HG03045 (cell line): ENCODE data around the gene ORC6.
A peak's percentile ranks its signal among the peaks of the same experiment; 100 is the strongest.

Experiments used
- ATAC-seq: cut with Tn5 transposase; IDR thresholded peaks from one replicate; pipeline ENCODE4 v1.9.1; 2021; ENCODE audit warnings: mild to moderate bottlenecking, moderate library complexity; ENCODE audit not compliant: unreplicated experiment

ORC6 gene

GRCh38 chr16:46730801-46731690 is 41.6 kb downstream of the ORC6 start:
- no peak for ATAC-seq

- no peak for ATAC-seq
Measured at GRCh38 chr16:46731691-46732555, 42.5 kb downstream of the ORC6 start.

GRCh38 chr16:46732561-46732960 is 43.1 kb downstream of the ORC6 start:
- no peak for ATAC-seq

GRCh38 chr16:46733319-46733830 is 43.9 kb downstream of the ORC6 start:
- ATAC-seq = no peak

GRCh38 chr16:46736695-46737094 is 47.2 kb downstream of the ORC6 start:
- ATAC-seq = no peak

GRCh38 chr16:46737621-46738214 is 48.3 kb downstream of the ORC6 start:
- ATAC-seq = no peak

- no peak for ATAC-seq
Measured at GRCh38 chr16:46739934-46740333, 50.5 kb downstream of the ORC6 start.

GRCh38 chr16:46743232-46743719 is 53.8 kb downstream of the ORC6 start:
- ATAC-seq = peak; percentile 69

GRCh38 chr16:46745617-46746016 is 56.2 kb downstream of the ORC6 start:
- ATAC-seq = no peak

GRCh38 chr16:46746821-46747776 is 57.6 kb downstream of the ORC6 start:
- ATAC-seq = no peak
